Endothelial cell (in vitro differentiated cells): ENCODE data around the gene PCDH1. TPM values are rescaled to one million over a fixed set of nuclear protein-coding genes. Genes with fewer than 3 reads are reported as not detected.
A peak's percentile ranks its signal among the peaks of the same experiment; 100 is the strongest.

ENCODE experiments used
- DNase-seq: peaks from one replicate; pipeline ENCODE4 v3.0.0; 2021; ENCODE audit warnings: low spot score
- H3K27ac Mint-ChIP-seq: one replicate; pipeline ENCODE4 v1.8.0; 2021; ENCODE audit warnings: mixed read lengths, inconsistent platforms; ENCODE audit not compliant: unreplicated experiment
- H3K27me3 Mint-ChIP-seq: one replicate; pipeline ENCODE4 v1.8.0; 2021; ENCODE audit warnings: mild to moderate bottlenecking, moderate library complexity, mixed read lengths, inconsistent platforms; ENCODE audit not compliant: unreplicated experiment
- H3K36me3 Mint-ChIP-seq: one replicate; pipeline ENCODE4 v1.8.0; 2021; ENCODE audit warnings: mild to moderate bottlenecking, low read depth, mixed read lengths, inconsistent platforms; ENCODE audit not compliant: unreplicated experiment
- H3K4me1 Mint-ChIP-seq: one replicate; pipeline ENCODE4 v1.8.0; 2021; ENCODE audit warnings: mild to moderate bottlenecking, mixed read lengths, inconsistent platforms; ENCODE audit not compliant: unreplicated experiment
- H3K4me3 Mint-ChIP-seq: one replicate; pipeline ENCODE4 v1.8.0; 2021; ENCODE audit warnings: mild to moderate bottlenecking, mixed read lengths, inconsistent platforms; ENCODE audit not compliant: unreplicated experiment
- H3K9me3 Mint-ChIP-seq: one replicate; pipeline ENCODE4 v1.8.0; 2021; ENCODE audit warnings: mixed read lengths, inconsistent platforms; ENCODE audit not compliant: unreplicated experiment
- total RNA-seq: library from RNA; stranded (reverse); fragmentation: NEBNext Ultra II Directional; extraction: Animal tissue kit (Norgen Biotek cat#: 25700); gene quantifications from one replicate; pipeline ENCODE4 v1.2.1, GENCODE V29; 2021; ENCODE audit not compliant: unreplicated experiment
- TF ChIP-seq, protein P1 (sequence below): fragments of 200-600 bp; sonication (generic); IDR thresholded peaks from one replicate; pipeline ENCODE4 v1.5.0; 2021; ENCODE audit warnings: antibody characterized with exemption; ENCODE audit not compliant: unreplicated experiment

PCDH1 gene
- total RNA-seq, 1 donor from 2014 or later: 140 TPM

DNA sequence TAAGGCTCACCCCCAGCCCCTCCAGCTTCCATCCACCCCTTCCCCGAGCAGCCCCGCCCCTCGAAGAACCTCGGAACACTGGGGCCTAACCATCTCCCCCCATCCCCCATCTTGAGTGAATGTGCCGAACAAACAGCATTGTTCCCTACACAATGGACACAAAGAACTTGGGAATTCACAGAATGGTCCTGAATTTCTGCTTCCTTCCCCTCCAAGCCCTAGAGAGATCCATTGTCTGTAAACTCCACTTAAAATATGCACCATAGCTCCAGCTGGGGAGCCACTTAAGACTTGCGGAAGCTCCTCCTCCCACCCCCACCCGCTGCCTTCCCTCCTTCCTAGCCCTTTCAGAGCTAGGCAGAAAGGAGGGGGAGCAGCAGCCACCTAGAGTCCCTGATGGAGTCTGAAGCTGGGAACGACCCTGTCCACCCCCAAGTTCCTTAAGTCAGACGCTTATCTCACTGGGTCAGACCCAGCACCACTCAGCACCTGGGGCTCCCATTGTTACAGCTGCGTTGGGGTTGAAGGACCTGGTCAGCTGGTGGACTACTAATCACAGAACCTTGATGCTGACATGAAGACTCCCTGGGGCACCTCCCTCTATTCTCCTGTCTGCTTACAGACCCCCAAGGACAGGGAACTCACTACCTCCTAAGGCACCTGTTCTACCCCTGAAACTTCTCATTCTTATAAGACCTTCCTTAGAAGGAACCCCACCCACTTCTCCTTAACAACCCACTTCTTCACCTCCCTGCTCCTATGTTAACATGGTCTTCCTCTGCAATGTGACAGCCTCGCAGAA, 61.4 kb downstream of the PCDH1 start:
- Mint-ChIP-seq H3K27me3 (peaks cover 9% of the 10 kb centered on the region), H3K4me1 (peaks cover 52% of the 10 kb centered on the region), H3K9me3 (no peaks in the 10 kb centered on the region), H3K27ac (peak overlapping the region; percentile 93), H3K4me3 (no peak overlapping the region), H3K36me3 (no peaks in the 10 kb centered on the region)
- TF ChIP-seq, protein P1, sequence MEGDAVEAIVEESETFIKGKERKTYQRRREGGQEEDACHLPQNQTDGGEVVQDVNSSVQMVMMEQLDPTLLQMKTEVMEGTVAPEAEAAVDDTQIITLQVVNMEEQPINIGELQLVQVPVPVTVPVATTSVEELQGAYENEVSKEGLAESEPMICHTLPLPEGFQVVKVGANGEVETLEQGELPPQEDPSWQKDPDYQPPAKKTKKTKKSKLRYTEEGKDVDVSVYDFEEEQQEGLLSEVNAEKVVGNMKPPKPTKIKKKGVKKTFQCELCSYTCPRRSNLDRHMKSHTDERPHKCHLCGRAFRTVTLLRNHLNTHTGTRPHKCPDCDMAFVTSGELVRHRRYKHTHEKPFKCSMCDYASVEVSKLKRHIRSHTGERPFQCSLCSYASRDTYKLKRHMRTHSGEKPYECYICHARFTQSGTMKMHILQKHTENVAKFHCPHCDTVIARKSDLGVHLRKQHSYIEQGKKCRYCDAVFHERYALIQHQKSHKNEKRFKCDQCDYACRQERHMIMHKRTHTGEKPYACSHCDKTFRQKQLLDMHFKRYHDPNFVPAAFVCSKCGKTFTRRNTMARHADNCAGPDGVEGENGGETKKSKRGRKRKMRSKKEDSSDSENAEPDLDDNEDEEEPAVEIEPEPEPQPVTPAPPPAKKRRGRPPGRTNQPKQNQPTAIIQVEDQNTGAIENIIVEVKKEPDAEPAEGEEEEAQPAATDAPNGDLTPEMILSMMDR: no peak
- DNase-seq: peak; percentile 60

DNA sequence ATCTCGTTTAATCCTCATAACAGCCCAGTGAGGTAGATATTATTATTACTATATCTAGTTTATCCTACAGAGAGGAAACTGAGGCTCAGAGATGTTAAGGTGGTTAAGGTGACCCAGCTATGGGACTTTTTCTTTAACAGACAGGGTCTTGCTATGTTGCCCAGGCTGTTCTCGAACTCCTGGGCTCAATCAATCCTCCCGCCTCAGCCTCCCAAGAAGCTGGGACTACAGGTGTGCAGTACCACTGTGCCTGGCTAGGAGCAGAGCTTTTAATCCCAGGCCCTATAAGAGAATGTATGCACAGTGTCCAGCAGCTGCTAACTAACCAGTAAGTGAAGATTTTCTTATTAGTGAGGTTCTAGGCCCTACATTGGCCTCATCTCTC, 62.4 kb downstream of the PCDH1 start:
- TF ChIP-seq, protein P1: no peak
- DNase-seq: no peak
- Mint-ChIP-seq H3K27me3 (peaks cover 14% of the 10 kb centered on the region), H3K27ac (peak overlapping the region; percentile 93), H3K36me3 (no peaks in the 10 kb centered on the region), H3K9me3 (no peaks in the 10 kb centered on the region), H3K4me3 (no peak overlapping the region), H3K4me1 (peaks cover 58% of the 10 kb centered on the region)

DNA sequence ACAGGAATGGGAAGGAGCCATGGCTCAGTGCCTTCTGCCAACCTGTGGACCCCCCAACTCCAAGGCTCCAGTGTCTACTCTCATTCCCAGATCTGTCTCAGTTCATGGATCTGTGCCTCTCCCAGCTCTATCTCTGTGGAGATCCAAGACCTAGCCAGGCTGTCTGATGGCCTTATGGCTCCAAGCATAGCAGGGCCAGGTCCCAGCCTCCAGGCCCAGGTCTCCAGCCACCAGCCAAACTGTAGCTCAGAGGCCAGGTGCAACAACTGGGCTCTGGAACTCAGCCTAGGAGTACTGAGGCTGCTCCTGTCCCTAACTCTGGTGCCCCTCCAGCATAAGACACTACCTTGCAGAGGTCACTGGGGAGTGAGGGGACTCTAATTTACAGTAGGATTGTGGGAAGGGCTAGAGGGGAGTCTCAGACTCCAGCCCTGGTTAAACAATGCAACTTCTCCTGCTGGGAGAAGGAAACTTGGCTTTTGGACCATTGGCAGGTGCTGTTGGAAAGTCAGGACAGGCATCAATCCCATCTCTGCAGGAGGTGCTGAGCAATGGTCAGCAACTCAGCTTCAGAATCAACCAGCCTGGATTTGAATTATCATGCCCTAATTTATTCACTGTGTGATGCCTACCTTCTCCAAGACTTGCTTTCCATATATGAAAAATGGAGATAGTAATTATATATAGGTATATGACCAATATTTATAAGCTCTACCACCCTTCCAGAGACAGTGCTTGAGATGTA, 63.0 kb downstream of the PCDH1 start:
- TF ChIP-seq, protein P1: no peak
- no peak for DNase-seq
- H3K4me3 Mint-ChIP-seq: no peak overlapping the region
- H3K27ac Mint-ChIP-seq: no peak overlapping the region
- H3K27me3 Mint-ChIP-seq: peaks cover 14% of the 10 kb centered on the region
- no peaks in the 10 kb centered on the region for H3K36me3 Mint-ChIP-seq
- H3K9me3 Mint-ChIP-seq: no peaks in the 10 kb centered on the region
- peaks cover 58% of the 10 kb centered on the region for H3K4me1 Mint-ChIP-seq

DNA sequence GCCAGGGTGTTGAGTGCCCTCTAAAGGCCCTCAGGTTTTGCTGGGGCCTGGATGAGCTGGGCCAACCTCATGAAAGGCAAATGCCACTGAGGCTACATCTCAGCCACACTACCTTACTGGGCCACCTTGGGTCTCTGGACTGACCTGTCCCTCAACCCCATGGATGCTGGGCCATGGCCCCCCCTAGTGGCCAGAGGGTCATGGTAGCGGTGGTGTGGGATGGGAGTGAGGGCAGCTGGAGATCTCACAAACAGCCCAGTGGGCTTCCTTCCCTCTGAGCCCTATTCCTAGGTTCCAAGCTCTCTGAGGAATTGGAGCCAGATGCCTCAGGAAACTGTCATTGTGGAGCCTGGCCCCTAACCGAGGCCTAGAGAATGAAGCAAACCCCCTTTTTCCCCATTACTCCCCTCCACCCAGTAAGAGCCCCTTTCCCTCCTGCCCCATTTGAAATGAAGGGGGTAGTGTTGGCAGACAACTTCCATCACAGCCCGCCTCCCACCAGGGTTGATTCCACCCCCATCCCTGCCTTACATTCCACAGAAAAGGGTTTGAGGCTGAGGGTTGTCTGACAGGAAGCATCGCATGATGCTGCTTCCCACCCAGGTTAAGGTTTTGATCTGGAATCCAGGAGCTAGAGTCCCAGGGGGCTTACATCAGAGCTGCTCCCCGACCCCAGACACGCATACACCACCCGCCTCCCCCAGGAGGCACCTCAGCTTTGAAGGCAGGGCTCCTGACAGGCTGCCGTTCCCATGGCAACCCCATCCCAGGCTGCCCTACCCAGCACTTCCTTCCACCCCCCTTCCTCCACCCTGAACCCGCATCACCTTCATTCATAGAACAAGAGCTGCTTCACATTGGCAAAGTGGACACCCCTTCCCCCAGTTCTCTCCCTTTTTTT, 63.9 kb downstream of the PCDH1 start:
- Mint-ChIP-seq H3K4me1 (peaks cover 58% of the 10 kb centered on the region), H3K36me3 (no peaks in the 10 kb centered on the region), H3K9me3 (no peaks in the 10 kb centered on the region), H3K27ac (peak overlapping the region; percentile 64), H3K27me3 (peaks cover 14% of the 10 kb centered on the region), H3K4me3 (no peak overlapping the region)
- TF ChIP-seq, protein P1: peak; percentile 78
- peak; percentile 83 for DNase-seq
